Heart right ventricle (tissue), 16 donors: ENCODE data around the gene ITGA4. TPM values are rescaled to one million over a fixed set of nuclear protein-coding genes. Genes with fewer than 3 reads are reported as not detected.
A peak's percentile ranks its signal among the peaks of the same experiment; 100 is the strongest.

Experiments
- ATAC-seq, 8 donors: fragments of 200-7000 bp; cut with Tn5 transposase; one replicate each; pipeline ENCODE4 v1.9.1; 2020; ENCODE audit warnings: mild to moderate bottlenecking in 8 of 8, moderate library complexity in 8 of 8, moderate number of reproducible peaks in 1 of 8
- DNase-seq, 2 donors: peaks; one replicate each; pipeline ENCODE4 v3.0.0-alpha.2; 2020
- H3K27ac ChIP-seq, 10 donors: fragments of 200-600 bp; sonication (generic) in 2 of 10; one replicate each; pipeline versions ENCODE4 v1.5.0 to v1.8.0; 2020 to 2022; ENCODE audit warnings: mild to moderate bottlenecking in 3 of 10
- H3K27me3 ChIP-seq, 7 donors: fragments of 200-600 bp; one replicate each; pipeline ENCODE4 v1.8.0; 2021 to 2022; ENCODE audit warnings: mild to moderate bottlenecking in 2 of 7
- H3K36me3 ChIP-seq, 9 donors: fragments of 200-600 bp; sonication (generic) in 1 of 9; one replicate each; pipeline versions ENCODE4 v1.5.0 to v1.8.0; 2020 to 2022; ENCODE audit warnings: mild to moderate bottlenecking in 2 of 9
- H3K4me1 ChIP-seq, 9 donors: fragments of 200-600 bp; sonication (generic) in 1 of 9; one replicate each; pipeline versions ENCODE4 v1.5.0 to v1.8.0; 2020 to 2022; ENCODE audit warnings: mild to moderate bottlenecking in 4 of 9
- H3K4me3 ChIP-seq, 10 donors: fragments of 200-600 bp; sonication (generic) in 2 of 10; one replicate each; pipeline versions ENCODE4 v1.5.0 to v1.8.0; 2020 to 2022; ENCODE audit warnings: mild to moderate bottlenecking in 7 of 10, moderate library complexity in 2 of 10
- H3K9me3 ChIP-seq, 11 donors: fragments of 200-600 bp in 10 of 11; sonication (generic) in 2 of 11; one replicate each; pipeline versions ENCODE4 v1.5.0 to v1.8.0; 2013 to 2022; ENCODE audit warnings: mild to moderate bottlenecking in 2 of 11, control low read depth in 1 of 11, moderate library complexity in 1 of 11
- CTCF ChIP-seq, 9 donors: fragments of 200-600 bp; sonication (generic) in 2 of 9; IDR thresholded peaks; one replicate each; pipeline versions ENCODE4 v1.5.0 to v1.8.0; 2021 to 2022; ENCODE audit warnings: antibody characterized with exemption in 9 of 9, mild to moderate bottlenecking in 5 of 9, moderate library complexity in 1 of 9
- WGBS, 2 donors: extraction: QIAGEN DNeasy Blood & Tissue Kit; methylation state at CpG; one replicate each; pipeline ENCODE4 v1.1.7; 2013; ENCODE audit warnings: inconsistent platforms in 1 of 2; 5-methylcytosine and 5-hydroxymethylcytosine counted together
- intact Hi-C, 10 donors: fragments of 100-400 bp; cut with DNase I; formaldehyde crosslinking; loops; one replicate each; pipeline versions ENCODE4 v1.11.1 to v1.14.2; 2022
- polyA plus RNA-seq, 2 donors: library from polyadenylated mRNA; stranded (reverse); fragments of 200-250 nt; gene quantifications; one replicate each; pipeline ENCODE4 v1.2.3, GENCODE V29; 2013
- total RNA-seq, 10 donors: library from RNA; stranded (reverse); fragmentation: NEBNext Ultra II Directional in 3 of 10; extraction: Animal tissue kit (Norgen Biotek cat#: 25700) in 3 of 10; gene quantifications; one replicate each; pipeline versions ENCODE4 v1.2.1 to v1.2.4, GENCODE V29; 2021 to 2023
- donor health status: Arrhythmogenic right ventricular cardiomyopathy.
- donor health status: ischemic (EF 13 %, LVEDD 7.1; RV severe dilation, severe dysfunction).
- donor health status: healthy with polysubstance abuse.
- donor health status: DM: no; HTN: yes; CAD: no.
- donor health status: DM: no; HTN: no; CAD: no.
- donor health status: ischemic (EF 25% LVEDD 6.9; RV normal size, moderate dysfunction).
- donor health status: ischemic (EF 25% LVEDD 5.7; RV mildly dilated, moderate dysfunction).
- donor health status: healthy.
- donor health status: DM: yes; HTN: yes; CAD: no.
- donor health status: Ischemic cardiomyopathy.
- donor health status: ischemic (EF 35%, LVEDD 5.7; RV mildly dilated, moderate dysfunction).
- donor health status: nonischemic (EF 11% LVEDD 7.7; RV severe dilation, severe dysfunction).
- donor health status: DM: yes; HTN: yes; CAD: no.
- donor health status: PGD.
- donor health status: ischemic (EF 29% LVEDD 5.4; RV normal size, mild dysfunction).
- donor health status: nonischemic (EF 23%, LVEDD 6.1; RV moderate dilation, normal function).

The ITGA4 gene
- total and polyA plus RNA-seq, 12 donors = 0.29 to 9.2 (median 1.4) TPM

GRCh38 chr2:181426672-181427071 is 30.5 kb upstream of the ITGA4 start:
- intact Hi-C loops = no loop called here
- H3K9me3 ChIP-seq = no peaks in the 10 kb centered on the region
- no peaks in the 10 kb centered on the region for H3K36me3 ChIP-seq
- no peak overlapping the region for H3K4me3 ChIP-seq
- H3K27me3 ChIP-seq = no peaks in the 10 kb centered on the region
- no peak for TF ChIP-seq CTCF (IDR thresholded peaks at IDR 0.05)
- DNase-seq = no peak
- H3K27ac ChIP-seq = no peak overlapping the region
- peaks cover 0 to 6% (median 0%) of the 10 kb centered on the region in 9 donors for H3K4me1 ChIP-seq
- WGBS, 2 donors = 66 to 77% methylated on average over 2 of the region's 2 CpGs
- no peak for ATAC-seq

- intact Hi-C loops = no loop called here
- Histone ChIP-seq H3K27me3 (no peaks in the 10 kb centered on the region), H3K4me1 (peaks cover 0 to 6% (median 0%) of the 10 kb centered on the region in 9 donors), H3K27ac (no peak overlapping the region), H3K4me3 (no peak overlapping the region), H3K36me3 (no peaks in the 10 kb centered on the region), H3K9me3 (peaks cover 0 to 7% (median 0%) of the 10 kb centered on the region in 11 donors)
- TF ChIP-seq CTCF (IDR thresholded peaks at IDR 0.05) = peak in 4 of 9 donors; percentile 13 to 45 (median 18)
- ATAC-seq = no peak
- DNase-seq = no peak
- 55 to 69% methylated on average over 3 of the region's 3 CpGs for WGBS, 2 donors
These were observed 26.6 kb upstream of the ITGA4 start for GRCh38 chr2:181430406-181431118.

- peaks cover 0 to 7% (median 0%) of the 10 kb centered on the region in 11 donors for H3K9me3 ChIP-seq
- no peaks in the 10 kb centered on the region for H3K36me3 ChIP-seq
- TF ChIP-seq CTCF (IDR thresholded peaks at IDR 0.05) = no peak
- H3K4me1 ChIP-seq = peaks cover 0 to 6% (median 0%) of the 10 kb centered on the region in 9 donors
- DNase-seq = no peak
- intact Hi-C loops = no loop called here
- H3K27me3 ChIP-seq = no peaks in the 10 kb centered on the region
- ATAC-seq = no peak
- no peak overlapping the region for H3K27ac ChIP-seq
- no peak overlapping the region for H3K4me3 ChIP-seq
These were observed 25.5 kb upstream of the ITGA4 start for GRCh38 chr2:181431674-181432073.

DNA sequence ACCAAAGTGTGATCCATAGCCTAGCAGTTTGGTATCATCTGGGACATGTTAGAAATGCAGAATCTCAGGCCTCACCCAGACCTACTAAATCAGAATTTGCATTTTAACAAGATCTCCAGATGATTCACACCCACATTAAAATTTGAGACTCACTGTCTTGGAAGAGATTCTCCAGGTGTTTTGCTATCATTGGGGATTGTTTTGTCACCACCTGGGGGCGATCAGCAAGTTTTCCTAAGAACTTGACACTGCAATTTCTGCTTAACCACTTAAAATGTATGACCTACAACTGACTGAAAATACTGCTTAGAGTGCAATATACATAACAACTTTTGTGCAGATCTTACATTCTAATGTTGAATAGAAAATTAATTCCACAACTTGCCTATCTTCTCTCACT is 18.9 kb upstream of the ITGA4 start:
- H3K27me3 ChIP-seq = no peaks in the 10 kb centered on the region
- no peak overlapping the region for H3K27ac ChIP-seq
- DNase-seq (no peak), ATAC-seq (no peak)
- intact Hi-C loops = no loop called here
- H3K9me3 ChIP-seq = peaks cover 0 to 7% (median 0%) of the 10 kb centered on the region in 11 donors
- no peaks in the 10 kb centered on the region for H3K4me1 ChIP-seq
- TF ChIP-seq CTCF (IDR thresholded peaks at IDR 0.05) = no peak
- no peaks in the 10 kb centered on the region for H3K36me3 ChIP-seq
- no peak overlapping the region for H3K4me3 ChIP-seq
- WGBS, 2 donors = 29 to 33% methylated on average over 1 of the region's 1 CpG
